Muscle of leg (tissue), 11 donors: ENCODE results near the gene FADS6. TPM values are rescaled to one million over a fixed set of nuclear protein-coding genes. Genes with fewer than 3 reads are reported as not detected.

Experiments used
- DNase-seq: peaks from one replicate; pipeline ENCODE4 v3.0.0; 2013
- H3K27ac ChIP-seq: one replicate; pipeline ENCODE4 v1.5.1; 2013; ENCODE audit warnings: mild to moderate bottlenecking, low read length, control low read depth
- H3K27me3 ChIP-seq: one replicate; pipeline ENCODE4 v1.6.1; 2013; ENCODE audit warnings: low read length; ENCODE audit not compliant: control insufficient read depth, insufficient read depth
- H3K36me3 ChIP-seq: one replicate; pipeline ENCODE4 v1.6.1; 2013; ENCODE audit warnings: low read length; ENCODE audit not compliant: control insufficient read depth, insufficient read depth
- H3K4me1 ChIP-seq: one replicate; pipeline ENCODE4 v1.6.1; 2013; ENCODE audit warnings: low read length; ENCODE audit not compliant: control insufficient read depth, insufficient read depth
- H3K4me3 ChIP-seq: one replicate; pipeline ENCODE4 v1.5.1; 2013; ENCODE audit warnings: low read length, control low read depth
- H3K9me3 ChIP-seq: replicated peaks from 2 replicates; pipeline ENCODE4 v1.6.1; 2013; ENCODE audit warnings: low read depth, low read length; ENCODE audit not compliant: control insufficient read depth
- WGBS: methylation state at CpG from one replicate; pipeline ENCODE4 v1.1.5; 2013; ENCODE audit warnings: missing lambda C conversion rate; ENCODE audit not compliant: insufficient coverage; 5-methylcytosine and 5-hydroxymethylcytosine counted together
- polyA plus RNA-seq, 8 donors: library from polyadenylated mRNA; unstranded; fragments of 120-200 nt; gene quantifications; one replicate each; pipeline versions ENCODE4 v1.2.1 to v1.2.3, GENCODE V29; 2013; ENCODE audit warnings: inconsistent platforms in 1 of 8, low replicate concordance in 1 of 8; ENCODE audit not compliant: insufficient read length in 8 of 8, insufficient read depth in 1 of 8
- total RNA-seq: library from RNA; stranded (reverse); fragments of 120-200 nt; gene quantifications from one replicate; pipeline ENCODE4 v1.2.4, GENCODE V29; 2013

FADS6 gene
- total and polyA plus RNA-seq, 9 donors = 0.07 to 0.56 (median 0.09) TPM; not detected in 4

GRCh38 chr17:74930535-74931036 is 37.2 kb upstream of the FADS6 start:
- Histone ChIP-seq H3K36me3 (no peaks in the 10 kb centered on the region), H3K4me3 (no peak overlapping the region), H3K9me3 (no peaks in the 10 kb centered on the region), H3K27ac (no peak overlapping the region), H3K27me3 (peaks cover 79% of the 10 kb centered on the region), H3K4me1 (peaks cover under 1% of the 10 kb centered on the region)
- 87% methylated on average over 23 of the region's 24 CpGs for WGBS
- no peak for DNase-seq

DNA sequence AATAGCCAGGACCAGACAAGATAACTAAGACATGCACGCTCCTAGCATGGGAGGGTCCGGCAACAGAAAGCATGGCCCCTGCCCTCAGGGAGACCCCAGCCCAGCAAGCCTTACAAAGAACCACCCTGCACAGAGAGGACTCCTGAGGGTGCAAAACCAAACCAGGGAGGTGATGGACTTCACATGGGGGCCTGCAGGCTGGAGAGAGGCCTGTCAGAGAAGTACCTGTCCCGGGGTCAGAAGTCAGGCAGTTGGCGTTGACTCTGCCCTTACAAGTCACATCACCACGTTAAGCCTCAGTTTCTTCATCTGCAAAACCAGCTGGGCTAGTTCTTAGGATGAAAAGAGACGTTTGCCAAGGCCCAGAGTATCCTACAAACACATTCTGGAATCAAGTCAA is 35.4 kb upstream of the FADS6 start:
- Histone ChIP-seq H3K36me3 (no peaks in the 10 kb centered on the region), H3K9me3 (no peaks in the 10 kb centered on the region), H3K4me1 (peaks cover 4% of the 10 kb centered on the region), H3K27ac (no peak overlapping the region), H3K4me3 (no peak overlapping the region), H3K27me3 (peaks cover 79% of the 10 kb centered on the region)
- DNase-seq = no peak
- 62% methylated on average over 3 of the region's 6 CpGs for WGBS

DNA sequence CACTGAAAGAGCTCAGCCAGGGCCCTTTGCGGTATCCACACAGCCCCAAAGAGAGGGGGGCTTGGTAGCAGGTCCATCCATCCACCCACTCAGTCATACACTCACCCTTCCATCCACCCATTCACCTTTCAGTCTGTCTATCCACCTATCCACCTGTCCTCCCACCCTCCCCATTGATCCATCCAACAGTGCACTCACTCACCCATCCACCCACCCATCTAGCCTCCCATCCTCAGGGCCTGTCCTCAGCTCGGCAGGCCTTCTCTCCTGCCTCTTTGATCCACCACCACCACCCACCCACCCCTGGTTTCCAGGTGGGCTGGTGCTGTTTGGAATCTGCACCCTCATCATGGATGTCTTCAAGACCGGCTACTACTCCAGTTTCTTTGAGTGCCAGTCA is 31.8 kb upstream of the FADS6 start:
- Histone ChIP-seq H3K27me3 (peaks cover 89% of the 10 kb centered on the region), H3K4me3 (no peak overlapping the region), H3K27ac (no peak overlapping the region), H3K9me3 (no peaks in the 10 kb centered on the region), H3K36me3 (no peaks in the 10 kb centered on the region), H3K4me1 (peaks cover 22% of the 10 kb centered on the region)
- DNase-seq = no peak
- WGBS = 34% methylated on average over 2 of the region's 3 CpGs

- Histone ChIP-seq H3K27me3 (peaks cover 89% of the 10 kb centered on the region), H3K4me3 (peak within 1 kb of the TSS; percentile 22), H3K9me3 (no peaks in the 10 kb centered on the region), H3K4me1 (peaks cover 22% of the 10 kb centered on the region), H3K27ac (no peak within 1 kb of the TSS), H3K36me3 (no peaks in the 10 kb centered on the region)
- WGBS = under 1% methylated on average over 33 of the region's 54 CpGs
- DNase-seq = peak; percentile 52
Measured at GRCh38 chr17:74924250-74924948, 31.0 kb upstream of the FADS6 start, which contains the start of gene OTOP2. Gene OTOP2, plus strand, starts transcription at chr17:74924273. Its CDS starts 360 bp downstream, at chr17:74924633.

GRCh38 chr17:74923538-74924249 is 30.3 kb upstream of the FADS6 start:
- Histone ChIP-seq H3K4me3 (peak overlapping the region; percentile 22), H3K36me3 (no peaks in the 10 kb centered on the region), H3K27ac (no peak overlapping the region), H3K4me1 (peaks cover 22% of the 10 kb centered on the region), H3K9me3 (no peaks in the 10 kb centered on the region), H3K27me3 (peaks cover 91% of the 10 kb centered on the region)
- DNase-seq = peak; percentile 46
- 3% methylated on average over 50 of the region's 59 CpGs for WGBS

- peak; percentile 33 for DNase-seq
- H3K27me3 ChIP-seq = peaks cover 85% of the 10 kb centered on the region
- 1% methylated on average over 46 of the region's 57 CpGs for WGBS
- no peaks in the 10 kb centered on the region for H3K9me3 ChIP-seq
- H3K4me3 ChIP-seq = peak within 1 kb of the TSS; percentile 22
- H3K36me3 ChIP-seq = no peaks in the 10 kb centered on the region
- peaks cover 22% of the 10 kb centered on the region for H3K4me1 ChIP-seq
- H3K27ac ChIP-seq = no peak within 1 kb of the TSS
Measured at GRCh38 chr17:74922694-74923537, 29.5 kb upstream of the FADS6 start, which contains the start of gene USH1G. Gene USH1G, minus strand, starts transcription at chr17:74923255. Its CDS starts 182 bp downstream, at chr17:74923073.

GRCh38 chr17:74922172-74922571 is 28.7 kb upstream of the FADS6 start:
- WGBS = 45% methylated on average over 5 of the region's 6 CpGs
- H3K27me3 ChIP-seq = peaks cover 81% of the 10 kb centered on the region
- DNase-seq = no peak

DNA sequence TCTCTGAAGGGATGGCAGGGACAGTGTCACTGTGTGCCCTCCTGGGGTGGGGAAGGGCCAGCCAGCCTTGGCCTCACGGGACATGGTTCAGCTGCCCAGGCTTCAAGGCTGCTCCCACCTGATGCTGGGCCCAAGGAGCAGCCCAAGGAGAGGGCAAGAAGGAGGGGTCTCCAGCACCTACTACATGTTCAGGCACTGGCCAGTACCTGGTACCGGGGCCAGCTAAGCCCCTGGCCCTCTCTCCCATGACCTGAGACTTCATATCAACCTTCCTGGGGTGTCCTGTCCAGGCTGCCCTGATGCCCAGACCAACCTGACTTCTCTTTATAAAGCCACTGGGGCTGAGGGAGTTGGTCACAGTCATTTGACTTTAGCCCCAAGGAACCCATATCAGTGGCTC is 28.3 kb upstream of the FADS6 start:
- no peak overlapping the region for H3K27ac ChIP-seq
- no peak for DNase-seq
- no peak overlapping the region for H3K4me3 ChIP-seq
- peaks cover 22% of the 10 kb centered on the region for H3K4me1 ChIP-seq
- H3K36me3 ChIP-seq = no peaks in the 10 kb centered on the region
- 83% methylated on average over 1 of the region's 2 CpGs for WGBS
- peaks cover 80% of the 10 kb centered on the region for H3K27me3 ChIP-seq
- H3K9me3 ChIP-seq = no peaks in the 10 kb centered on the region

More at GRCh38 chr17:74922172-74922571, 28.7 kb upstream of the FADS6 start:
- H3K36me3 ChIP-seq = no peaks in the 10 kb centered on the region
- H3K4me3 ChIP-seq = no peak overlapping the region
- no peaks in the 10 kb centered on the region for H3K9me3 ChIP-seq
- no peak overlapping the region for H3K27ac ChIP-seq
- peaks cover 22% of the 10 kb centered on the region for H3K4me1 ChIP-seq

- Histone ChIP-seq H3K27me3 (peaks cover 76% of the 10 kb centered on the region), H3K4me1 (peaks cover 22% of the 10 kb centered on the region)
Measured at GRCh38 chr17:74921026-74921681, 27.7 kb upstream of the FADS6 start.

More at GRCh38 chr17:74921026-74921681, 27.7 kb upstream of the FADS6 start:
- Histone ChIP-seq H3K27ac (no peak overlapping the region), H3K9me3 (no peaks in the 10 kb centered on the region), H3K36me3 (no peaks in the 10 kb centered on the region), H3K4me3 (no peak overlapping the region)
- no peak for DNase-seq
- 22% methylated on average over 13 of the region's 19 CpGs for WGBS
